HCT116 (cell line): ENCODE measurements around the gene ZNF836. TPM values are rescaled to one million over a fixed set of nuclear protein-coding genes. Genes with fewer than 3 reads are reported as not detected.

Source experiments
- ATAC-seq: fragments of 200-7000 bp; cut with Tn5 transposase; 2 replicates; pipeline ENCODE4 v1.9.1; 2020; ENCODE audit warnings: mild to moderate bottlenecking, moderate library complexity
- BruUV-seq: library from RNA; stranded (reverse); fragments of 400-500 nt; replicated peaks from 2 replicates; lab custom pipeline; 2021; lab: Mats Ljungman, UMichigan
- CTCF ChIA-PET: fragments of 300-600 bp; sonication (Branson Sonifier 250); formaldehyde crosslinking; loops from one replicate; lab custom pipeline; 2021; ENCODE audit warnings: antibody characterized with exemption; lab: Charles Lee
- POLR2A ChIA-PET: fragments of 300-600, 350-600 bp; sonication (Branson Sonifier 250); formaldehyde crosslinking; loops from one replicate; lab custom pipeline; 2021; ENCODE audit warnings: antibody characterized with exemption; lab: Charles Lee
- RAD21 ChIA-PET, 2 experiments: fragments of 300-600 bp; sonication (Branson Sonifier 250); formaldehyde crosslinking; loops; one replicate each; lab custom pipeline; 2023; ENCODE audit warnings: low total read pairs in 2 of 2; ENCODE audit not compliant: uncharacterized antibody in 2 of 2, unreplicated experiment in 2 of 2, low non-redundant PET in 1 of 2; lab: Charles Lee
- DNase-seq: peaks from one replicate; pipeline ENCODE4 v3.0.0-alpha.2; 2010; ENCODE audit warnings: low read depth, low spot score
- H2AFZ ChIP-seq: fragments of 200-600 bp; shearing (Covaris generic), sonication (generic); 2 replicates; pipeline ENCODE4 v1.6.1; 2017; ENCODE audit warnings: low read depth, mixed run types, mixed read lengths, antibody characterized with exemption, low read length; ENCODE audit not compliant: poor library complexity, severe bottlenecking
- H3K27ac ChIP-seq: 2 replicates; pipeline ENCODE4 v1.5.1; 2012; ENCODE audit warnings: low read depth, low read length
- H3K27me3 ChIP-seq: fragments of 200-600 bp; sonication (generic); 2 replicates; pipeline ENCODE4 v1.6.1; 2016; ENCODE audit warnings: mixed run types, low read length, mixed read lengths; ENCODE audit not compliant: insufficient read depth
- H3K36me3 ChIP-seq, 2 experiments: fragments of 200-500 bp in 1 of 2; fragments of 200-600 bp in 1 of 2; sonication (Bioruptor generic) in 1 of 2; sonication (generic) in 1 of 2; 2 replicates each; pipeline versions ENCODE4 v1.5.1 to v1.6.1; 2014 to 2016; ENCODE audit warnings: low read length in 2 of 2, inconsistent platforms in 1 of 2, mixed read lengths in 1 of 2, mixed run types in 1 of 2; ENCODE audit not compliant: insufficient read depth in 2 of 2, control insufficient read depth in 1 of 2
- H3K4me1 ChIP-seq, 2 experiments: fragments of 200-600 bp in 1 of 2; sonication (generic) in 1 of 2; 2 replicates each; pipeline versions ENCODE4 v1.5.1 to v1.6.1; 2012 to 2017; ENCODE audit warnings: low read length in 2 of 2, inconsistent platforms in 1 of 2, mild to moderate bottlenecking in 1 of 2, mixed read lengths in 1 of 2, mixed run types in 1 of 2, moderate library complexity in 1 of 2; ENCODE audit not compliant: insufficient read depth in 2 of 2, control insufficient read depth in 1 of 2
- H3K4me2 ChIP-seq: fragments of 200-600 bp; sonication (generic); 2 replicates; pipeline ENCODE4 v1.6.1; 2017; ENCODE audit warnings: mixed run types, low read length, mixed read lengths
- H3K4me3 ChIP-seq, 2 experiments: fragments of 200-600 bp in 1 of 2; sonication (generic) in 1 of 2; replicated peaks in 1 of 2; 2 replicates each; pipeline ENCODE4 v1.5.1; 2011 to 2016; ENCODE audit warnings: low read length in 2 of 2, control low read depth in 1 of 2, low read depth in 1 of 2, mild to moderate bottlenecking in 1 of 2, mixed read lengths in 1 of 2, mixed run types in 1 of 2
- H3K79me2 ChIP-seq: fragments of 200-600 bp; sonication (generic); 2 replicates; pipeline ENCODE4 v1.6.1; 2017; ENCODE audit warnings: mild to moderate bottlenecking, mixed run types, low read length, moderate library complexity, mixed read lengths; ENCODE audit not compliant: insufficient read depth
- H3K9ac ChIP-seq: fragments of 200-600 bp; sonication (generic); 2 replicates; pipeline ENCODE4 v1.6.1; 2016; ENCODE audit warnings: low read length, mixed read lengths
- H3K9me2 ChIP-seq: fragments of 200-600 bp; sonication (generic), shearing (Covaris generic); 2 replicates; pipeline ENCODE4 v1.6.1; 2017; ENCODE audit warnings: mixed run types, mild to moderate bottlenecking, moderate library complexity; ENCODE audit not compliant: insufficient read depth
- H3K9me3 ChIP-seq, 2 experiments: fragments of 200-500 bp in 1 of 2; fragments of 200-600 bp in 1 of 2; sonication (Bioruptor generic) in 1 of 2; sonication (generic) in 1 of 2; 2 replicates each; pipeline ENCODE4 v1.6.1; 2014 to 2017; ENCODE audit warnings: low read length in 2 of 2, mixed read lengths in 2 of 2, inconsistent platforms in 1 of 2, low read depth in 1 of 2, mild to moderate bottlenecking in 1 of 2, mixed run types in 1 of 2, moderate library complexity in 1 of 2; ENCODE audit not compliant: control insufficient read depth in 1 of 2, insufficient read depth in 1 of 2
- H4K20me1 ChIP-seq: fragments of 200-600 bp; sonication (generic), shearing (Covaris generic); 2 replicates; pipeline ENCODE4 v1.6.1; 2017; ENCODE audit warnings: mixed run types, mild to moderate bottlenecking, moderate library complexity; ENCODE audit not compliant: insufficient read depth
- CEBPB ChIP-seq: IDR thresholded peaks from 2 replicates; pipeline ENCODE4 v1.6.1; 2012; ENCODE audit warnings: low read depth
- EGR1 ChIP-seq: IDR thresholded peaks from 2 replicates; pipeline ENCODE4 v1.6.1; 2012; ENCODE audit warnings: low read depth
- ELF1 ChIP-seq: IDR thresholded peaks from 2 replicates; pipeline ENCODE4 v1.6.1; 2012; ENCODE audit warnings: low read depth, borderline replicate concordance
- EZH2 ChIP-seq: fragments of 200-600 bp; sonication (generic); IDR thresholded peaks from 2 replicates; pipeline ENCODE4 v1.6.1; 2017; ENCODE audit warnings: antibody characterized with exemption, mixed run types
- FOSL1 ChIP-seq: IDR thresholded peaks from 2 replicates; pipeline ENCODE4 v1.6.1; 2012; ENCODE audit warnings: low read depth
- POLR2A ChIP-seq: IDR thresholded peaks from 2 replicates; pipeline ENCODE4 v1.7.0; 2011; ENCODE audit warnings: borderline replicate concordance; ENCODE audit not compliant: insufficient read depth, insufficient read length; ENCODE audit errors: extremely low read depth
- POLR2AphosphoS5 ChIP-seq: IDR thresholded peaks from 2 replicates; pipeline ENCODE4 v1.6.1; 2011; ENCODE audit warnings: mild to moderate bottlenecking, low read depth, low read length, moderate library complexity
- SIN3A ChIP-seq: IDR thresholded peaks from 2 replicates; pipeline ENCODE4 v1.6.1; 2012; ENCODE audit warnings: low read depth
- SRF ChIP-seq: IDR thresholded peaks from 2 replicates; pipeline ENCODE4 v1.6.1; 2012; ENCODE audit warnings: low read depth
- TCF7L2 ChIP-seq: IDR thresholded peaks from 2 replicates; pipeline ENCODE4 v1.7.0; 2011; ENCODE audit warnings: borderline replicate concordance, inconsistent platforms; ENCODE audit not compliant: insufficient read depth, insufficient read length; ENCODE audit errors: extremely low read depth
- YY1 ChIP-seq: IDR thresholded peaks from 2 replicates; pipeline ENCODE4 v1.6.1; 2011; ENCODE audit warnings: low read length, low read depth, moderate library complexity, mild to moderate bottlenecking; ENCODE audit not compliant: insufficient replicate concordance; ENCODE audit errors: extremely low read depth
- intact Hi-C: fragments of 100-400 bp; cut with micrococcal nuclease; formaldehyde crosslinking; loops from 2 replicates; pipeline ENCODE4 v1.10.0; 2022
- total RNA-seq: library from RNA; stranded (reverse); gene quantifications from one replicate; pipeline ENCODE4 v1.2.1, GENCODE V29; 2021; ENCODE audit not compliant: unreplicated experiment
- TF ChIP-seq, protein P1 (sequence below): IDR thresholded peaks from 2 replicates; pipeline ENCODE4 v1.6.1; 2011; ENCODE audit warnings: mild to moderate bottlenecking, low read length, moderate library complexity; ENCODE audit not compliant: insufficient replicate concordance; ENCODE audit errors: extremely low read depth
- TF ChIP-seq, protein P2 (sequence below): IDR thresholded peaks from 2 replicates; pipeline ENCODE4 v1.6.1; 2012
- TF ChIP-seq, protein P3 (sequence below), 3 experiments: fragments of 200-600 bp in 1 of 3; sonication (generic) in 1 of 3; IDR thresholded peaks in 2 of 3; conservative IDR thresholded peaks in 1 of 3; 2 replicates each; pipeline ENCODE4 v1.5.1; 2012 to 2017; ENCODE audit warnings: low read depth in 2 of 3, low read length in 2 of 3, antibody characterized with exemption in 1 of 3, borderline replicate concordance in 1 of 3, control low read depth in 1 of 3, mild to moderate bottlenecking in 1 of 3, mixed read lengths in 1 of 3, mixed run types in 1 of 3, moderate library complexity in 1 of 3; ENCODE audit not compliant: insufficient read depth in 1 of 3

The ZNF836 gene
- total RNA-seq, 1 experiment from 2014 or later, result not detected

DNA sequence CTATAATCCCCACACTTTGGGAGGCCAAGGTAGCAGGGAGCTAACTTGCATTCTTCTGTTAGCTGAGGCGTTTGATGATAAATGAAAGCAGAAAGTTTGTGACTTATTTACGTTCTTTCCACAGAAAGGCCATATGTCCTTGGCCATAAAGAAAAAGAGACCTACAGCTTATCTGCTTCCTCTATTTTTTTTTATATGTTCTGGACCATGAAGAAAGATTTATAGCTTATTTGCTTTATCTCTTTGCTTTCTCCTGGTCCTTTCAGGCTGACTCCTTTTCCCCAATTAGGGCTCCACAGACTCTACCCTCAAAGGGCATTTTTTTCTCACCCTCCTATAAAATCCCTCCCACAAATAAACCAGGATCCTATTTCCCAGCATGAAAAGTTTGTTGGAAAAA lies 30.2 kb downstream of the ZNF836 start:
- CTCF ChIA-PET, result no interaction called here
- Histone ChIP-seq H3K4me2 (no peak overlapping the region), H3K79me2 (peaks cover 14% of the 10 kb centered on the region), H3K4me3 (no peak overlapping the region), H3K27me3 (no peaks in the 10 kb centered on the region), H4K20me1 (no peaks in the 10 kb centered on the region), H3K4me1 (peaks cover 6 to 9% of the 10 kb centered on the region in 2 experiments; a peak in 2 of 4 replicates), H3K27ac (no peak overlapping the region), H2AFZ (no peak overlapping the region), H3K36me3 (no peaks in the 10 kb centered on the region), H3K9ac (no peak overlapping the region), H3K9me3 (peaks cover 5 to 8% of the 10 kb centered on the region in 2 experiments; a peak in 2 of 4 replicates), H3K9me2 (no peaks in the 10 kb centered on the region)
- RAD21 ChIA-PET, result no interaction called here
- BruUV-seq, result no TSS peak
- intact Hi-C loops, result no loop called here
- no peak for TF ChIP-seq EGR1
- TF ChIP-seq TCF7L2, result no peak
- no peak for TF ChIP-seq POLR2AphosphoS5
- no peak for TF ChIP-seq SRF
- no peak for TF ChIP-seq EZH2
- TF ChIP-seq, protein P1, sequence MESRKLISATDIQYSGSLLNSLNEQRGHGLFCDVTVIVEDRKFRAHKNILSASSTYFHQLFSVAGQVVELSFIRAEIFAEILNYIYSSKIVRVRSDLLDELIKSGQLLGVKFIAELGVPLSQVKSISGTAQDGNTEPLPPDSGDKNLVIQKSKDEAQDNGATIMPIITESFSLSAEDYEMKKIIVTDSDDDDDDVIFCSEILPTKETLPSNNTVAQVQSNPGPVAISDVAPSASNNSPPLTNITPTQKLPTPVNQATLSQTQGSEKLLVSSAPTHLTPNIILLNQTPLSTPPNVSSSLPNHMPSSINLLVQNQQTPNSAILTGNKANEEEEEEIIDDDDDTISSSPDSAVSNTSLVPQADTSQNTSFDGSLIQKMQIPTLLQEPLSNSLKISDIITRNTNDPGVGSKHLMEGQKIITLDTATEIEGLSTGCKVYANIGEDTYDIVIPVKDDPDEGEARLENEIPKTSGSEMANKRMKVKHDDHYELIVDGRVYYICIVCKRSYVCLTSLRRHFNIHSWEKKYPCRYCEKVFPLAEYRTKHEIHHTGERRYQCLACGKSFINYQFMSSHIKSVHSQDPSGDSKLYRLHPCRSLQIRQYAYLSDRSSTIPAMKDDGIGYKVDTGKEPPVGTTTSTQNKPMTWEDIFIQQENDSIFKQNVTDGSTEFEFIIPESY, result no peak
- no peak for TF ChIP-seq FOSL1
- TF ChIP-seq ELF1, result no peak
- no peak for TF ChIP-seq YY1
- TF ChIP-seq SIN3A, result no peak
- no peak for TF ChIP-seq CEBPB
- TF ChIP-seq, protein P2, sequence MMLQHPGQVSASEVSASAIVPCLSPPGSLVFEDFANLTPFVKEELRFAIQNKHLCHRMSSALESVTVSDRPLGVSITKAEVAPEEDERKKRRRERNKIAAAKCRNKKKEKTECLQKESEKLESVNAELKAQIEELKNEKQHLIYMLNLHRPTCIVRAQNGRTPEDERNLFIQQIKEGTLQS, result no peak
- no peak for TF ChIP-seq POLR2A
- TF ChIP-seq, protein P3, sequence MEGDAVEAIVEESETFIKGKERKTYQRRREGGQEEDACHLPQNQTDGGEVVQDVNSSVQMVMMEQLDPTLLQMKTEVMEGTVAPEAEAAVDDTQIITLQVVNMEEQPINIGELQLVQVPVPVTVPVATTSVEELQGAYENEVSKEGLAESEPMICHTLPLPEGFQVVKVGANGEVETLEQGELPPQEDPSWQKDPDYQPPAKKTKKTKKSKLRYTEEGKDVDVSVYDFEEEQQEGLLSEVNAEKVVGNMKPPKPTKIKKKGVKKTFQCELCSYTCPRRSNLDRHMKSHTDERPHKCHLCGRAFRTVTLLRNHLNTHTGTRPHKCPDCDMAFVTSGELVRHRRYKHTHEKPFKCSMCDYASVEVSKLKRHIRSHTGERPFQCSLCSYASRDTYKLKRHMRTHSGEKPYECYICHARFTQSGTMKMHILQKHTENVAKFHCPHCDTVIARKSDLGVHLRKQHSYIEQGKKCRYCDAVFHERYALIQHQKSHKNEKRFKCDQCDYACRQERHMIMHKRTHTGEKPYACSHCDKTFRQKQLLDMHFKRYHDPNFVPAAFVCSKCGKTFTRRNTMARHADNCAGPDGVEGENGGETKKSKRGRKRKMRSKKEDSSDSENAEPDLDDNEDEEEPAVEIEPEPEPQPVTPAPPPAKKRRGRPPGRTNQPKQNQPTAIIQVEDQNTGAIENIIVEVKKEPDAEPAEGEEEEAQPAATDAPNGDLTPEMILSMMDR (IDR thresholded peaks at IDR 0.05 in 2 of 3, conservative IDR thresholded peaks at IDR 0.05 in 1 of 3; ENCODE audit: borderline replicate concordance in 1 of 3, insufficient read depth in 1 of 3, low read depth in 2 of 3, low read length in 2 of 3), result no peak
- DNase-seq, result no peak
- POLR2A ChIA-PET, result interaction anchor here (0.8 kb wide), 1 partner anchor 48 kb away, joined by 3 read pairs; no protein-coding TSS in a partner anchor
- no peak for ATAC-seq
